GM18526 (cell line): ENCODE data around the gene DNAJC10.
A peak's percentile ranks its signal among the peaks of the same experiment; 100 is the strongest.

ENCODE experiments used
- POLR2A ChIP-seq: IDR thresholded peaks from 3 replicates; pipeline ENCODE4 v1.6.1; 2011; ENCODE audit not compliant: insufficient read length; ENCODE audit errors: extremely low read depth

DNAJC10 gene, protein sequence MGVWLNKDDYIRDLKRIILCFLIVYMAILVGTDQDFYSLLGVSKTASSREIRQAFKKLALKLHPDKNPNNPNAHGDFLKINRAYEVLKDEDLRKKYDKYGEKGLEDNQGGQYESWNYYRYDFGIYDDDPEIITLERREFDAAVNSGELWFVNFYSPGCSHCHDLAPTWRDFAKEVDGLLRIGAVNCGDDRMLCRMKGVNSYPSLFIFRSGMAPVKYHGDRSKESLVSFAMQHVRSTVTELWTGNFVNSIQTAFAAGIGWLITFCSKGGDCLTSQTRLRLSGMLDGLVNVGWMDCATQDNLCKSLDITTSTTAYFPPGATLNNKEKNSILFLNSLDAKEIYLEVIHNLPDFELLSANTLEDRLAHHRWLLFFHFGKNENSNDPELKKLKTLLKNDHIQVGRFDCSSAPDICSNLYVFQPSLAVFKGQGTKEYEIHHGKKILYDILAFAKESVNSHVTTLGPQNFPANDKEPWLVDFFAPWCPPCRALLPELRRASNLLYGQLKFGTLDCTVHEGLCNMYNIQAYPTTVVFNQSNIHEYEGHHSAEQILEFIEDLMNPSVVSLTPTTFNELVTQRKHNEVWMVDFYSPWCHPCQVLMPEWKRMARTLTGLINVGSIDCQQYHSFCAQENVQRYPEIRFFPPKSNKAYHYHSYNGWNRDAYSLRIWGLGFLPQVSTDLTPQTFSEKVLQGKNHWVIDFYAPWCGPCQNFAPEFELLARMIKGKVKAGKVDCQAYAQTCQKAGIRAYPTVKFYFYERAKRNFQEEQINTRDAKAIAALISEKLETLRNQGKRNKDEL

GRCh38 chr2:182715892-182716649 is at the start of gene DNAJC10:
Gene DNAJC10 (plus strand): TSS chr2:182716257. CDS start chr2:182718087, 1,830 bp downstream.
- peak; percentile 91 for TF ChIP-seq POLR2A

DNA sequence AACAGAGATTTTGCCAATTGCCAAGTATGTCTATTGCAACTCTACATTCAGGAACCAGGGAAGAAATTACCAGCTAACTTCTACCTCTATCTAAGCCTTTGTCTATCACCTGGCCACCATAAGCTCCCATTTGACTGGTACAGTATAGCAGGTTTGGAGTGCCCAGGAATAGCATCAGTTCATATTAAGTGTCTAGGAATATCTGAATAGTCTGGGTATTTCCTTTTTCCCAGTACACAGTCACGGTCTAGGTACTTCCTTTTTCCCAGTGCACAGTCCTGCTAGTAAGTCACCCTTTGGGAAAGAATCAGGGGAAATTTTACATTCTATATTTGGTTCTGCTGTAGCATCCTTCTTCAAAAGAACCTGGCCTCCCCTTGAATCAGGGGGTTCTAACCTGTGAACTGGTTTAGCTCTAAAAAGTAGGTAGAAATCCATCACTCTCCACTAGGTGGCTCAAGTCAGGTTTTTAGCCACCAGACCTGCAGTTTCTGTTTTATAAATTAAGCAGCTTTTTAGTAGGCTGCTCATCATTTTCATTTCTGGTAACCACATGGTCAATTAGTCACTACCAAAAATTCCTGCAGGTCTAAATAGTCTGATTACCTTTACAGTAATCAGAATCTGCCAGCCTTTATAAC is 49.3 kb upstream of the DNAJC10 start:
- no peak for TF ChIP-seq POLR2A

- TF ChIP-seq POLR2A: no peak
These were observed 48.8 kb upstream of the DNAJC10 start for GRCh38 chr2:182667315-182667695.

- no peak for TF ChIP-seq POLR2A
These were observed 47.4 kb upstream of the DNAJC10 start for GRCh38 chr2:182668671-182669070.

GRCh38 chr2:182672466-182673165 is 43.4 kb upstream of the DNAJC10 start:
- TF ChIP-seq POLR2A: no peak

GRCh38 chr2:182680837-182681236 is 35.2 kb upstream of the DNAJC10 start:
- TF ChIP-seq POLR2A: no peak

DNA sequence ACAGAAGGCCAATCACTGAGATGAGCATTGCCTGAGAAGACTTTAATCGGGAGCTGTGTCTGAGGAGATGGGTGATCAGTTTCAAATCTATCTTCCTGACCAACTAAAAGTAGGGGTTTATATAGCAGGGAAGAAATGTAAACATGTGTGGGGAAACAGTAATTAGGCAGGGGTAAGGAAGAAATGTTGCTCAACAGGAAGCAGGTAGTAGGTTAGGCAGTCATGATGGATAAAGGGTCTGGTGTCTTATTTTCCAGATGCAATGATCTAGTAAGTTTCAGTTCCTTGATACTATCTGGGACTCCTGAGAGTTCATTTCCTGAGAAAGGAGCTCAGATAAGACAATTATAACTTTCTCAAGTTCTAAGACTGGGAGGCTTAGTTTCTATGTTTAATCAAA is 33.8 kb upstream of the DNAJC10 start:
- TF ChIP-seq POLR2A: no peak

DNA sequence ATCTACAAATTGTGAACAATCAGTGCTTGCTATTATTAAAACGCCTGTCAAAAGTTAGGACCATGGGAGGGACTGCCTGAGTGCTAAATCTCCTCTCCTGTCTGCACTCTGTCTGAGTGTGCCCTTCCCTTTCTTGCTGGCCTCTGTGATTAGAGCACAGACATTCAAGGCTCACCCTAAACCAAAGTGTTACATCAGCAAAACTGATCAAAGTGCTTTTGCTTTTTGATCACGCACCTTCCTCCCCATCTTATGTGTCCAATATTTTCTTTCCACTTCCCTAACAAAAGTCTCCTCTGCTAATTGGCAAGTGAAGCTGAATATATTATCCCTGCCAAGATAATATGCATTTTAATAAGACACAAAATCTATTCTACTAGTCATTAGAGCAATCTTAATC is 30.5 kb upstream of the DNAJC10 start:
- TF ChIP-seq POLR2A: no peak

GRCh38 chr2:182694189-182694588 is 21.9 kb upstream of the DNAJC10 start:
- TF ChIP-seq POLR2A: no peak

- no peak for TF ChIP-seq POLR2A
These were observed 20.3 kb upstream of the DNAJC10 start for GRCh38 chr2:182695776-182696175.

GRCh38 chr2:182698671-182699070 is 17.4 kb upstream of the DNAJC10 start:
- no peak for TF ChIP-seq POLR2A

- TF ChIP-seq POLR2A: no peak
These were observed 10.3 kb upstream of the DNAJC10 start for GRCh38 chr2:182705761-182706160.

- TF ChIP-seq POLR2A: no peak
These were observed 9.3 kb upstream of the DNAJC10 start for GRCh38 chr2:182706751-182707150.

DNA sequence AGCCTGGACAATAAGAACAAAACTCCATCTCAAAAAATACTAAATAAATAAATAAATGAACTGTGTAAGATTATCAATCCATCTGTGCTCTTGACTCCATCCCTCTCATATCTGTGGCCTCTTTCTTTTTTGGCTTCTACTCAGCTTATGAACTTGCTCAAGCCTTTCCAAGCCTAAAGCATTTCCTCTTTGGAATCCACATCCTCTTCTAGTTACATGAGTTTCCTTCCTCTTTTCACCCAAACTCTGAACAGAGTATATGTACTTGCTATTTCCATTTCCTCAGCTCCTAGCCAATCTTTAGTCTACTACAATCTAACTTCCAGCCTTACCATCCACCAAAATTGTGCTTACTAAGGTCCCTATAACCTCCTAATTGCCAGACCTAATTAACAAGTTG is 2.5 kb upstream of the DNAJC10 start:
- no peak for TF ChIP-seq POLR2A
